Memory B cell (primary cell): ENCODE measurements around the gene SLCO1C1.
"Not testable (repeated sequence)": the region's sequence is repeated elsewhere in the genome, so short reads cannot be mapped to it uniquely, and the experiment has no call there.

Experiments used
- ATAC-seq: fragments of 150-1000 bp; cut with Tn5 transposase; 2 replicates; pipeline ENCODE4 v1.10.0; 2021; ENCODE audit warnings: low read depth, mild to moderate bottlenecking, moderate library complexity
- DNase-seq, 2 donors: peaks; one replicate each; pipeline ENCODE4 v3.0.0; 2022; ENCODE audit warnings: low spot score in 2 of 2
- H3K27ac Mint-ChIP-seq: one replicate; pipeline ENCODE4 v1.8.0; 2022; ENCODE audit warnings: mild to moderate bottlenecking, moderate library complexity, mixed read lengths
- H3K27me3 Mint-ChIP-seq: one replicate; pipeline ENCODE4 v1.8.0; 2022; ENCODE audit warnings: mixed read lengths
- H3K36me3 Mint-ChIP-seq: one replicate; pipeline ENCODE4 v1.8.0; 2022; ENCODE audit warnings: mild to moderate bottlenecking, mixed read lengths
- H3K4me1 Mint-ChIP-seq: one replicate; pipeline ENCODE4 v1.8.0; 2022; ENCODE audit warnings: mixed read lengths
- H3K4me3 Mint-ChIP-seq: one replicate; pipeline ENCODE4 v1.8.0; 2022; ENCODE audit warnings: mild to moderate bottlenecking, moderate library complexity, mixed read lengths
- H3K9me3 Mint-ChIP-seq: one replicate; pipeline ENCODE4 v1.8.0; 2022; ENCODE audit warnings: mixed read lengths

SLCO1C1 gene

GRCh38 chr12:20731274-20731673 is 36.1 kb downstream of the SLCO1C1 start:
- Mint-ChIP-seq H3K4me1 (no peaks in the 10 kb centered on the region), H3K36me3 (no peaks in the 10 kb centered on the region), H3K9me3 (peaks cover 6% of the 10 kb centered on the region), H3K4me3 (no peak overlapping the region), H3K27me3 (no peaks in the 10 kb centered on the region), H3K27ac (no peak overlapping the region)
- ATAC-seq (no peak), DNase-seq (no peak)

GRCh38 chr12:20740972-20741371 is 45.8 kb downstream of the SLCO1C1 start:
- H3K27ac Mint-ChIP-seq: no peak overlapping the region
- H3K36me3 Mint-ChIP-seq: no peaks in the 10 kb centered on the region

GRCh38 chr12:20748198-20748597 is 53.1 kb downstream of the SLCO1C1 start:
- DNase-seq (no peak), ATAC-seq (no peak)
- H3K36me3 Mint-ChIP-seq: no peaks in the 10 kb centered on the region
- H3K27ac Mint-ChIP-seq: no peak overlapping the region
- no peak overlapping the region for H3K4me3 Mint-ChIP-seq
- H3K27me3 Mint-ChIP-seq: no peaks in the 10 kb centered on the region
- peaks cover 8% of the 10 kb centered on the region for H3K9me3 Mint-ChIP-seq
- no peaks in the 10 kb centered on the region for H3K4me1 Mint-ChIP-seq

More at GRCh38 chr12:20740972-20741371, 45.8 kb downstream of the SLCO1C1 start:
- Mint-ChIP-seq H3K27me3 (no peaks in the 10 kb centered on the region), H3K4me1 (no peaks in the 10 kb centered on the region), H3K4me3 (no peak overlapping the region), H3K9me3 (peaks cover 7% of the 10 kb centered on the region)
- DNase-seq (no peak), ATAC-seq (no peak)

- H3K4me1 Mint-ChIP-seq: no peaks in the 10 kb centered on the region
- H3K27ac Mint-ChIP-seq: no peak overlapping the region
- DNase-seq: no peak
- H3K4me3 Mint-ChIP-seq: no peak overlapping the region
- no peaks in the 10 kb centered on the region for H3K27me3 Mint-ChIP-seq
- H3K36me3 Mint-ChIP-seq: no peaks in the 10 kb centered on the region
- no peak for ATAC-seq
- peaks cover 8% of the 10 kb centered on the region for H3K9me3 Mint-ChIP-seq
Observed at GRCh38 chr12:20751046-20751445, 55.9 kb downstream of the SLCO1C1 start.

- Mint-ChIP-seq H3K27me3 (no peaks in the 10 kb centered on the region), H3K4me1 (no peaks in the 10 kb centered on the region), H3K27ac (no peak overlapping the region), H3K36me3 (no peaks in the 10 kb centered on the region), H3K4me3 (no peak overlapping the region), H3K9me3 (peaks cover 11% of the 10 kb centered on the region)
- DNase-seq (no peak), ATAC-seq (no peak)
Observed at GRCh38 chr12:20777420-20777819, 82.3 kb downstream of the SLCO1C1 start.

- Mint-ChIP-seq H3K27ac (no peak overlapping the region), H3K4me3 (no peak overlapping the region), H3K9me3 (peaks cover 11% of the 10 kb centered on the region), H3K36me3 (no peaks in the 10 kb centered on the region), H3K4me1 (no peaks in the 10 kb centered on the region), H3K27me3 (no peaks in the 10 kb centered on the region)
- DNase-seq (no peak), ATAC-seq (no peak)
Observed at GRCh38 chr12:20778969-20779368, 83.8 kb downstream of the SLCO1C1 start.

GRCh38 chr12:20779971-20780370 is 84.8 kb downstream of the SLCO1C1 start:
- H3K27ac Mint-ChIP-seq, H3K27me3 Mint-ChIP-seq, DNase-seq, H3K4me1 Mint-ChIP-seq, H3K4me3 Mint-ChIP-seq, ATAC-seq, H3K36me3 Mint-ChIP-seq: not testable (repeated sequence)
- H3K9me3 Mint-ChIP-seq: peaks cover 13% of the 10 kb centered on the region

- not testable (repeated sequence) for H3K4me1 Mint-ChIP-seq, H3K27ac Mint-ChIP-seq, H3K27me3 Mint-ChIP-seq, H3K4me3 Mint-ChIP-seq, H3K36me3 Mint-ChIP-seq, DNase-seq, ATAC-seq
- H3K9me3 Mint-ChIP-seq: peaks cover 12% of the 10 kb centered on the region
Observed at GRCh38 chr12:20783796-20784357, 88.7 kb downstream of the SLCO1C1 start.

- Mint-ChIP-seq H3K36me3 (no peaks in the 10 kb centered on the region), H3K4me3 (no peak overlapping the region), H3K27me3 (no peaks in the 10 kb centered on the region), H3K27ac (no peak overlapping the region), H3K9me3 (peaks cover 8% of the 10 kb centered on the region), H3K4me1 (no peaks in the 10 kb centered on the region)
- no peak for ATAC-seq
- no peak for DNase-seq
Observed at GRCh38 chr12:20792971-20793370, 97.8 kb downstream of the SLCO1C1 start.

- Mint-ChIP-seq H3K27ac (no peak overlapping the region), H3K9me3 (peaks cover 2% of the 10 kb centered on the region), H3K4me1 (no peaks in the 10 kb centered on the region), H3K27me3 (no peaks in the 10 kb centered on the region), H3K4me3 (no peak overlapping the region), H3K36me3 (no peaks in the 10 kb centered on the region)
- DNase-seq (no peak), ATAC-seq (no peak)
Observed at GRCh38 chr12:20798554-20798953, 103.4 kb downstream of the SLCO1C1 start.

GRCh38 chr12:20800160-20800559 is 105.0 kb downstream of the SLCO1C1 start:
- H3K27ac Mint-ChIP-seq: no peak overlapping the region
- DNase-seq (no peak), ATAC-seq (no peak)
- H3K36me3 Mint-ChIP-seq: no peaks in the 10 kb centered on the region
- H3K9me3 Mint-ChIP-seq: no peaks in the 10 kb centered on the region
- H3K27me3 Mint-ChIP-seq: no peaks in the 10 kb centered on the region
- H3K4me1 Mint-ChIP-seq: no peaks in the 10 kb centered on the region
- H3K4me3 Mint-ChIP-seq: no peak overlapping the region

- Mint-ChIP-seq H3K9me3 (no peaks in the 10 kb centered on the region), H3K27me3 (no peaks in the 10 kb centered on the region), H3K4me3 (no peak overlapping the region), H3K4me1 (no peaks in the 10 kb centered on the region), H3K27ac (no peak overlapping the region), H3K36me3 (no peaks in the 10 kb centered on the region)
- no peak for ATAC-seq
- no peak for DNase-seq
Observed at GRCh38 chr12:20801035-20801434, 105.9 kb downstream of the SLCO1C1 start.
